ENCODE data around the gene SLCO2B1.

The SLCO2B1 gene

DNA sequence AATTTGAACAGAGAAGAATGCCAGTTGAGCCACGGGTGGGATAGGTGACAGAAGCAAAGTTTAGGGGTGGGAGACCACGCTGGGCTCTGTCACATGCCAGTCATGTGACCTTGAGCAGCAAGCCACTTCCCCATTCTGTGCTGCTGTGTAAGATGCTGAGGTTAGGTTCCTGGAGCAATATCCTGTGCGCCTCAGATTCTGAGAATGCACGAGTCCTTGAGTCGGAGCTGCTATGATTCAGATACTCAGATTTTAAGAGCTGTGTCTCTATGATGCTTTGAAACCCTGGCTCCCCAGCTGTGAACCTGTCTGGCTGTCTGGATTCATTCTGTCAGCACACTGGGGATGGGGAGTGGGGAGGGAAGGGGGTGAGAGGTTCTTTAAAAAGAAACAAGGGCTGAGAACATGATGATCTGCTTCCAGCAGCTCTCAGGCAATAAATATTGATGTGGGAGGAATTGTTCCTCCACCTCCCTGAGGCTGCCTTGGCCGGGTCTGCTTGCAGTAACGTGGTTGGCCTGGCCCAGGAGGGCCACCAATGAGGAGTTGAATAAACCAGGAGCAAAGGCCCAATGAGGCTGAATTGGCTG, 24.0 kb downstream of the SLCO2B1 start:
- H3K27me3 ChIP-seq (ENCODE audit: insufficient read depth, low read depth) = no peaks in the 10 kb centered on the region
- H3K4me1 ChIP-seq (ENCODE audit: low read depth, poor library complexity, severe bottlenecking) = no peaks in the 10 kb centered on the region
- no peaks in the 10 kb centered on the region for H3K36me3 ChIP-seq (ENCODE audit: insufficient read depth)
- no peak overlapping the region for H2AFZ ChIP-seq (ENCODE audit: low read depth)
- no peaks in the 10 kb centered on the region for H3K79me2 ChIP-seq (ENCODE audit: insufficient read depth, low read depth)
- TF ChIP-seq, protein P1, sequence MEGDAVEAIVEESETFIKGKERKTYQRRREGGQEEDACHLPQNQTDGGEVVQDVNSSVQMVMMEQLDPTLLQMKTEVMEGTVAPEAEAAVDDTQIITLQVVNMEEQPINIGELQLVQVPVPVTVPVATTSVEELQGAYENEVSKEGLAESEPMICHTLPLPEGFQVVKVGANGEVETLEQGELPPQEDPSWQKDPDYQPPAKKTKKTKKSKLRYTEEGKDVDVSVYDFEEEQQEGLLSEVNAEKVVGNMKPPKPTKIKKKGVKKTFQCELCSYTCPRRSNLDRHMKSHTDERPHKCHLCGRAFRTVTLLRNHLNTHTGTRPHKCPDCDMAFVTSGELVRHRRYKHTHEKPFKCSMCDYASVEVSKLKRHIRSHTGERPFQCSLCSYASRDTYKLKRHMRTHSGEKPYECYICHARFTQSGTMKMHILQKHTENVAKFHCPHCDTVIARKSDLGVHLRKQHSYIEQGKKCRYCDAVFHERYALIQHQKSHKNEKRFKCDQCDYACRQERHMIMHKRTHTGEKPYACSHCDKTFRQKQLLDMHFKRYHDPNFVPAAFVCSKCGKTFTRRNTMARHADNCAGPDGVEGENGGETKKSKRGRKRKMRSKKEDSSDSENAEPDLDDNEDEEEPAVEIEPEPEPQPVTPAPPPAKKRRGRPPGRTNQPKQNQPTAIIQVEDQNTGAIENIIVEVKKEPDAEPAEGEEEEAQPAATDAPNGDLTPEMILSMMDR (conservative IDR thresholded peaks at IDR 0.05; ENCODE audit: low read depth, low read length) = no peak
- H3K27ac ChIP-seq = no peak overlapping the region
- no peak overlapping the region for H3K4me2 ChIP-seq
- H3K4me3 ChIP-seq (IDR thresholded peaks at IDR 0.05; ENCODE audit: insufficient read depth, low read depth, low read length) = no peak overlapping the region
- no peak overlapping the region for H3K9ac ChIP-seq
- H4K20me1 ChIP-seq (ENCODE audit: insufficient read depth) = no peaks in the 10 kb centered on the region

DNA sequence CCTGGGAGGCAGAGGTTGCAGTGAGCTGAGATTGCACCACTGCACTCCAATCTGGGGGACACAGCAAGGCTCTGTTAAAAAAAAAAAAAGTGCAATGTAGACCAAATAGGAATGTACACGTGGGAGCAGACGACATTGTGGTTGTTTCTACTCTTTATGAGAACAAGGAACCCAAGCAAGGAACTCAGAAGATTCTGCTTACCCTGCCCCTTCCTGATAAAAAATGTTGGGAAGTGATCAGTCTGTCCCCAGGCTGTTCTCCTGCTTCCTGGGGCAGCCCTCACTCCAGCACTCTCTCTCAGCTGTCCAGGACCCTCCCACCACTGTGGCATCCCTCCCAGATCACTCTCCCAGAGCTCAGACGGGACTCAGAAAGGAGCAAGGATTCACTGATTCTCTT, 31.8 kb downstream of the SLCO2B1 start:
- H2AFZ ChIP-seq (ENCODE audit: low read depth) = no peak overlapping the region
- no peak overlapping the region for H3K4me3 ChIP-seq (IDR thresholded peaks at IDR 0.05; ENCODE audit: insufficient read depth, low read depth, low read length)
- H3K79me2 ChIP-seq (ENCODE audit: insufficient read depth, low read depth) = no peaks in the 10 kb centered on the region
- H3K4me1 ChIP-seq (ENCODE audit: low read depth, poor library complexity, severe bottlenecking) = no peaks in the 10 kb centered on the region
- no peaks in the 10 kb centered on the region for H3K27me3 ChIP-seq (ENCODE audit: insufficient read depth, low read depth)
- H3K27ac ChIP-seq = no peak overlapping the region
- TF ChIP-seq, protein P1 (conservative IDR thresholded peaks at IDR 0.05; ENCODE audit: low read depth, low read length) = no peak
- no peak overlapping the region for H3K4me2 ChIP-seq
- no peaks in the 10 kb centered on the region for H3K36me3 ChIP-seq (ENCODE audit: insufficient read depth)
- H3K9ac ChIP-seq = no peak overlapping the region
- no peaks in the 10 kb centered on the region for H4K20me1 ChIP-seq (ENCODE audit: insufficient read depth)

DNA sequence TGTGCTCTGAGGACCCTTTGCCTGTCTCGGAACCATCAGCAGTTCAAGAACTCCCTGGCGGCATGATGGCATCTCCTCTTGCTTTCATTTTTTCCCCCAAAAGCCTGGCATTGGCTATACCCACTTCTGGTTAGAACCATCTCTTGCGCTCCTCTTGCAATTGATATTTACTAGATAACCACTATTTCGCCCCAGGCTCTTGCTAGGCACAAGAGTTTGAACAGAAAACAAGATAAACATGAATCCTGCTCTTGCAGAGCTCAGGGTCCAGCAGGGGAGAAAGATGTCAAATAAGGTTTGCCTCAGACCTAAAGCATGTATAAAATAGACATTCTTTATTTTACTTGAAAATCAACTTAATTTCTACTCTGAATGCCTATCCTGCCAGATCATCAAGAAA, 33.1 kb downstream of the SLCO2B1 start:
- H2AFZ ChIP-seq (ENCODE audit: low read depth) = no peak overlapping the region
- H3K9ac ChIP-seq = no peak overlapping the region
- H3K4me3 ChIP-seq (IDR thresholded peaks at IDR 0.05; ENCODE audit: insufficient read depth, low read depth, low read length) = no peak overlapping the region
- H3K36me3 ChIP-seq (ENCODE audit: insufficient read depth) = no peaks in the 10 kb centered on the region
- H4K20me1 ChIP-seq (ENCODE audit: insufficient read depth) = no peaks in the 10 kb centered on the region
- no peaks in the 10 kb centered on the region for H3K27me3 ChIP-seq (ENCODE audit: insufficient read depth, low read depth)
- no peak overlapping the region for H3K27ac ChIP-seq
- TF ChIP-seq, protein P1 (conservative IDR thresholded peaks at IDR 0.05; ENCODE audit: low read depth, low read length) = no peak
- no peaks in the 10 kb centered on the region for H3K79me2 ChIP-seq (ENCODE audit: insufficient read depth, low read depth)
- no peak overlapping the region for H3K4me2 ChIP-seq
- no peaks in the 10 kb centered on the region for H3K4me1 ChIP-seq (ENCODE audit: low read depth, poor library complexity, severe bottlenecking)

DNA sequence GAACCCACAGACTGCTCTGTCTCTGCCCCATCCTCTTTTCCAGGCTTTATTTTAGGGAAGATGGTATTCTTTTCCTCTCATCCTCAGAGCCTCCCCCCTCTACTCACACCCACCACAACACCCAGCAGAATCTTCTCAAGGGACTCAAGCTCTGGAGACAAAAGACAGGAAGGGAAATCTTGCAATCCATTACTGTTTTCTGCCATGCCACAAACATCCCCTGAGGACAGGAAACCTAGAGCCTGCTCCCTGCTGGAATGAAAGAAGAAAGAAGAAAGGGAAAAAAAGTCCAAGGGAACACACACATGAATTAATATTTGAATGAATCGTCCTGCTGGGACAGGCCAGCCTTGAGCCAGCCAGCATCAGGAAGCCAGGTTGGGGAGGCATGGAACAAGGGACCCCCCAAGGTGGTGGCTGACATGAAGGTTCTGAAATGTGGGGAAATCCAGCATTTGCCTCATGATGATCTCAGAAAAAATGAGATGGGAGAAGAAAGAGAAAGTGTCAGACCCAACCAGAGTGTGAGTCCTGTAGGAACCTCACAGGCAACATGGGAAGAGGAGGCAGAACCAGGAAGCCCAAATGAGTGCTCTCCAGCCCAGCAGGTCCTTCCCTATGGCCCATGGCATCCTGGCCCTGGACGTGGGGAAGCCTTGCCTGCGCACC, 34.0 kb downstream of the SLCO2B1 start:
- TF ChIP-seq, protein P1 (conservative IDR thresholded peaks at IDR 0.05; ENCODE audit: low read depth, low read length) = no peak
- H3K79me2 ChIP-seq (ENCODE audit: insufficient read depth, low read depth) = no peaks in the 10 kb centered on the region
- H2AFZ ChIP-seq (ENCODE audit: low read depth) = no peak overlapping the region
- H3K9ac ChIP-seq = no peak overlapping the region
- no peaks in the 10 kb centered on the region for H3K27me3 ChIP-seq (ENCODE audit: insufficient read depth, low read depth)
- H3K4me1 ChIP-seq (ENCODE audit: low read depth, poor library complexity, severe bottlenecking) = no peaks in the 10 kb centered on the region
- no peak overlapping the region for H3K27ac ChIP-seq
- no peak overlapping the region for H3K4me3 ChIP-seq (IDR thresholded peaks at IDR 0.05; ENCODE audit: insufficient read depth, low read depth, low read length)
- H3K36me3 ChIP-seq (ENCODE audit: insufficient read depth) = no peaks in the 10 kb centered on the region
- H3K4me2 ChIP-seq = no peak overlapping the region
- no peaks in the 10 kb centered on the region for H4K20me1 ChIP-seq (ENCODE audit: insufficient read depth)
